ENCODE results near the gene TSPAN31. TPM values are rescaled to one million over a fixed set of nuclear protein-coding genes. Genes with fewer than 3 reads are reported as not detected.

TSPAN31 gene
- total RNA-seq, 1 experiment from 2014 or later = 20.3 TPM

- Histone ChIP-seq H3K36me3 (ENCODE audit: low read depth, low read length) (peaks cover 18% of the 10 kb centered on the region), H3K4me1 (ENCODE audit: insufficient read depth, low read length) (peaks cover 6% of the 10 kb centered on the region; the same call in 1 of the 2 replicates), H3K4me3 (ENCODE audit: low read length) (peak overlapping the region; percentile 93), H3K27me3 (ENCODE audit: low read length) (no peaks in the 10 kb centered on the region), H4K20me1 (ENCODE audit: low read length) (no peaks in the 10 kb centered on the region), H3K79me2 (ENCODE audit: low read length) (peaks cover 31% of the 10 kb centered on the region), H3K9me3 (ENCODE audit: low read length) (no peaks in the 10 kb centered on the region), H3K9ac (ENCODE audit: low read length) (no peak overlapping the region), H2AFZ (ENCODE audit: low read length) (no peak overlapping the region), H3K4me2 (ENCODE audit: low read length) (peak overlapping the region; percentile 91), H3F3A (ENCODE audit: low read length, unreplicated experiment) (no peaks in the 10 kb centered on the region), H3K9me2 (replicated peaks; ENCODE audit: low read length) (no peaks in the 10 kb centered on the region), H3K27ac (ENCODE audit: low read length) (no peak overlapping the region)
- POLR2A ChIA-PET (ENCODE audit: unreplicated experiment) = interaction anchor here (0.6 kb wide), 1 partner anchor 523 kb away, joined by 3 read pairs; no protein-coding TSS in a partner anchor
- TF ChIP-seq EZH2phosphoT487 (IDR thresholded peaks at IDR 0.05; ENCODE audit: borderline replicate concordance, low read length) = no peak
- no peak for TF ChIP-seq EZH2 (IDR thresholded peaks at IDR 0.05; ENCODE audit: low read length, unreplicated experiment)
- TF ChIP-seq CTCF (conservative IDR thresholded peaks at IDR 0.05; ENCODE audit: low read depth, low read length) = no peak
- BruUV-seq (replicated peaks) = no TSS peak
- intact Hi-C loops (cut with micrococcal nuclease) = no loop called here
- CTCF ChIA-PET = no interaction called here
- ATAC-seq (no peak), DNase-seq (no peak)
Observed at GRCh38 chr12:57783861-57784260, 39.0 kb downstream of the TSPAN31 start.

GRCh38 chr12:57793920-57794319 is 49.1 kb downstream of the TSPAN31 start:
- BruUV-seq (replicated peaks) = no TSS peak
- Histone ChIP-seq H3K79me2 (ENCODE audit: low read length) (peaks cover 14% of the 10 kb centered on the region; the same call in 1 of the 2 replicates), H3K9me2 (replicated peaks; ENCODE audit: low read length) (no peaks in the 10 kb centered on the region), H3K9me3 (ENCODE audit: low read length) (no peaks in the 10 kb centered on the region), H3F3A (ENCODE audit: low read length, unreplicated experiment) (no peaks in the 10 kb centered on the region), H3K27me3 (ENCODE audit: low read length) (no peaks in the 10 kb centered on the region), H3K36me3 (ENCODE audit: low read depth, low read length) (peaks cover 38% of the 10 kb centered on the region), H3K4me3 (ENCODE audit: low read length) (peak overlapping the region; percentile 3; the same call in 1 of the 2 replicates), H3K4me1 (ENCODE audit: insufficient read depth, low read length) (peaks cover 17% of the 10 kb centered on the region), H2AFZ (ENCODE audit: low read length) (no peak overlapping the region), H3K4me2 (ENCODE audit: low read length) (peak overlapping the region; percentile 58), H3K9ac (ENCODE audit: low read length) (peak overlapping the region; percentile 17; the same call in 1 of the 2 replicates), H3K27ac (ENCODE audit: low read length) (peak overlapping the region; percentile 71), H4K20me1 (ENCODE audit: low read length) (no peaks in the 10 kb centered on the region)
- ChIA-PET POLR2A (ENCODE audit: unreplicated experiment) (no interaction called here), CTCF (interaction anchor here (0.7 kb wide), 1 partner anchor 11 kb away, joined by 3 read pairs; the partner anchor contains the start of gene TSFM)
- intact Hi-C loops (cut with micrococcal nuclease) = no loop called here
- DNase-seq (peak; percentile 82), ATAC-seq (peak; percentile 86)
- TF ChIP-seq EZH2phosphoT487 (IDR thresholded peaks at IDR 0.05; ENCODE audit: borderline replicate concordance, low read length) = no peak
- TF ChIP-seq EZH2 (IDR thresholded peaks at IDR 0.05; ENCODE audit: low read length, unreplicated experiment) = no peak
- no peak for TF ChIP-seq CTCF (conservative IDR thresholded peaks at IDR 0.05; ENCODE audit: low read depth, low read length)

GRCh38 chr12:57795354-57795753 is 50.5 kb downstream of the TSPAN31 start:
- Histone ChIP-seq H3K9ac (ENCODE audit: low read length) (no peak overlapping the region), H3K27me3 (ENCODE audit: low read length) (no peaks in the 10 kb centered on the region), H3K79me2 (ENCODE audit: low read length) (0 out of 2 replicates have a peak, but pooled peaks cover 7% of the 10 kb centered on the region), H3K4me3 (ENCODE audit: low read length) (no peak overlapping the region), H2AFZ (ENCODE audit: low read length) (no peak overlapping the region), H3K36me3 (ENCODE audit: low read depth, low read length) (peaks cover 29% of the 10 kb centered on the region), H4K20me1 (ENCODE audit: low read length) (no peaks in the 10 kb centered on the region), H3K9me3 (ENCODE audit: low read length) (no peaks in the 10 kb centered on the region), H3K4me1 (ENCODE audit: insufficient read depth, low read length) (peaks cover 17% of the 10 kb centered on the region), H3F3A (ENCODE audit: low read length, unreplicated experiment) (no peaks in the 10 kb centered on the region), H3K9me2 (replicated peaks; ENCODE audit: low read length) (no peaks in the 10 kb centered on the region), H3K27ac (ENCODE audit: low read length) (peak overlapping the region; percentile 58), H3K4me2 (ENCODE audit: low read length) (no peak overlapping the region)
- intact Hi-C loops (cut with micrococcal nuclease) = no loop called here
- ChIA-PET CTCF (no interaction called here), POLR2A (ENCODE audit: unreplicated experiment) (no interaction called here)
- DNase-seq = peak; percentile 90
- no TSS peak for BruUV-seq (replicated peaks)
- ATAC-seq = peak; percentile 83
- TF ChIP-seq EZH2phosphoT487 (IDR thresholded peaks at IDR 0.05; ENCODE audit: borderline replicate concordance, low read length) (no peak), EZH2 (IDR thresholded peaks at IDR 0.05; ENCODE audit: low read length, unreplicated experiment) (no peak), CTCF (conservative IDR thresholded peaks at IDR 0.05; ENCODE audit: low read depth, low read length) (no peak)

Data from PC-3 (cell line).